IMR-90 (cell line): Measurements from ENCODE around the gene CMTM8. TPM values are rescaled to one million over a fixed set of nuclear protein-coding genes. Genes with fewer than 3 reads are reported as not detected.
"Not testable (repeated sequence)": the region's sequence is repeated elsewhere in the genome, so short reads cannot be mapped to it uniquely, and the experiment has no call there.

Experiments used
- ATAC-seq: fragments of 200-7000 bp; cut with Tn5 transposase; 2 replicates; pipeline ENCODE4 v1.9.1; 2020; ENCODE audit warnings: low read depth, mild to moderate bottlenecking, moderate library complexity
- BruUV-seq: library from RNA; stranded (reverse); fragments of 400-500 nt; replicated peaks from 2 replicates; lab custom pipeline; 2021; lab: Mats Ljungman, UMichigan
- CTCF ChIA-PET: fragments of 300-600 bp; formaldehyde crosslinking; extraction: SDS; loops from one replicate; lab custom pipeline; 2021; ENCODE audit warnings: antibody characterized with exemption; lab: Yijun Ruan, JAX
- POLR2A ChIA-PET: fragments of 300-600 bp; sonication (Branson Sonifier 250); formaldehyde crosslinking; loops from one replicate; lab custom pipeline; 2022; ENCODE audit warnings: antibody characterized with exemption; ENCODE audit not compliant: unreplicated experiment; lab: Charles Lee
- DNase-seq: peaks from one replicate; pipeline ENCODE4 v3.0.0; 2013
- H2AFZ ChIP-seq: replicated peaks from 2 replicates; pipeline ENCODE3; 2013; ENCODE audit warnings: low read length, mild to moderate bottlenecking; ENCODE audit not compliant: poor library complexity
- H2AK5ac ChIP-seq: 2 replicates; pipeline ENCODE4 v1.6.1; 2013; ENCODE audit warnings: low read depth, low read length, inconsistent platforms
- H2AK9ac ChIP-seq: replicated peaks from 2 replicates; pipeline ENCODE3; 2013; ENCODE audit warnings: mild to moderate bottlenecking, low read depth, low read length, moderate library complexity; ENCODE audit not compliant: poor library complexity
- H2BK120ac ChIP-seq: 2 replicates; pipeline ENCODE4 v1.6.1; 2013; ENCODE audit warnings: low read depth, low read length, inconsistent platforms
- H2BK15ac ChIP-seq: 3 replicates; pipeline ENCODE4 v1.6.1; 2013; ENCODE audit warnings: low read depth, low read length, inconsistent platforms
- H2BK20ac ChIP-seq: 2 replicates; pipeline ENCODE4 v1.6.1; 2013; ENCODE audit warnings: low read depth, mild to moderate bottlenecking, inconsistent platforms, low read length, moderate library complexity
- H2BK5ac ChIP-seq: 2 replicates; pipeline ENCODE4 v1.6.1; 2013; ENCODE audit warnings: mild to moderate bottlenecking, low read depth, low read length, inconsistent platforms; ENCODE audit not compliant: poor library complexity, severe bottlenecking
- H3K14ac ChIP-seq: replicated peaks from 2 replicates; pipeline ENCODE4 v1.6.1; 2013; ENCODE audit warnings: low read depth, low read length, inconsistent platforms
- H3K18ac ChIP-seq: 2 replicates; pipeline ENCODE4 v1.6.1; 2013; ENCODE audit warnings: low read depth, low read length, control low read depth
- H3K23ac ChIP-seq: 2 replicates; pipeline ENCODE4 v1.6.1; 2013; ENCODE audit warnings: low read depth, low read length, inconsistent platforms
- H3K27ac ChIP-seq: 2 replicates; pipeline ENCODE4 v1.5.1; 2013; ENCODE audit warnings: mild to moderate bottlenecking, control low read depth, low read length; ENCODE audit not compliant: insufficient read depth
- H3K27me3 ChIP-seq: 2 replicates; pipeline ENCODE4 v1.6.1; 2013; ENCODE audit warnings: low read length; ENCODE audit not compliant: control insufficient read depth, insufficient read depth
- H3K36me3 ChIP-seq: 2 replicates; pipeline ENCODE4 v1.6.1; 2013; ENCODE audit warnings: low read length, mixed read lengths; ENCODE audit not compliant: control insufficient read depth, insufficient read depth
- H3K4ac ChIP-seq: 2 replicates; pipeline ENCODE4 v1.6.1; 2013; ENCODE audit warnings: low read depth, low read length, inconsistent platforms
- H3K4me1 ChIP-seq: 2 replicates; pipeline ENCODE4 v1.6.1; 2013; ENCODE audit warnings: low read length, mixed read lengths; ENCODE audit not compliant: control insufficient read depth, insufficient read depth
- H3K4me2 ChIP-seq: 2 replicates; pipeline ENCODE4 v1.6.1; 2013; ENCODE audit warnings: low read depth, mild to moderate bottlenecking, control low read depth, low read length, moderate library complexity
- H3K4me3 ChIP-seq: 2 replicates; pipeline ENCODE4 v1.5.1; 2013; ENCODE audit warnings: low read depth, mild to moderate bottlenecking, control low read depth, low read length, moderate library complexity; ENCODE audit not compliant: insufficient read depth
- H3K56ac ChIP-seq: 2 replicates; pipeline ENCODE4 v1.6.1; 2013; ENCODE audit warnings: low read length, inconsistent platforms; ENCODE audit not compliant: insufficient read depth; ENCODE audit errors: extremely low read depth
- H3K79me1 ChIP-seq, 2 experiments: 2 replicates each; pipeline ENCODE4 v1.6.1; 2013; ENCODE audit warnings: low read length in 2 of 2, inconsistent platforms in 1 of 2, low read depth in 1 of 2
- H3K9ac ChIP-seq: 2 replicates; pipeline ENCODE4 v1.6.1; 2013; ENCODE audit warnings: low read depth, low read length, control low read depth
- H3K9me1 ChIP-seq: 2 replicates; pipeline ENCODE4 v1.6.1; 2013; ENCODE audit warnings: low read length, inconsistent platforms; ENCODE audit not compliant: insufficient read depth
- H3K9me3 ChIP-seq: 2 replicates; pipeline ENCODE4 v1.6.1; 2013; ENCODE audit warnings: low read length; ENCODE audit not compliant: control insufficient read depth, insufficient read depth
- H4K20me1 ChIP-seq: 2 replicates; pipeline ENCODE4 v1.6.1; 2013; ENCODE audit warnings: low read length, inconsistent platforms; ENCODE audit not compliant: insufficient read depth
- H4K5ac ChIP-seq: 2 replicates; pipeline ENCODE4 v1.6.1; 2013; ENCODE audit warnings: mild to moderate bottlenecking, low read depth, low read length, control low read depth
- H4K8ac ChIP-seq, 2 experiments: 2 replicates each; pipeline ENCODE4 v1.6.1; 2013; ENCODE audit warnings: low read depth in 2 of 2, low read length in 2 of 2, control low read depth in 1 of 2, inconsistent platforms in 1 of 2
- H4K91ac ChIP-seq: 2 replicates; pipeline ENCODE4 v1.6.1; 2013; ENCODE audit warnings: low read depth, low read length, inconsistent platforms; ENCODE audit not compliant: insufficient read depth
- BHLHE40 ChIP-seq: fragments of 150-350 bp; IDR thresholded peaks from 2 replicates; pipeline ENCODE4 v1.6.1; 2016; ENCODE audit warnings: mild to moderate bottlenecking, low read depth, low read length
- CEBPB ChIP-seq: IDR thresholded peaks from 2 replicates; pipeline ENCODE4 v1.6.1; 2012; ENCODE audit warnings: low read depth, low read length, improper control_type of control experiment
- CHD1 ChIP-seq: IDR thresholded peaks from 2 replicates; pipeline ENCODE4 v1.6.1; 2012; ENCODE audit warnings: low read depth, low read length, improper control_type of control experiment
- RFX5 ChIP-seq: IDR thresholded peaks from 2 replicates; pipeline ENCODE4 v1.8.0; 2012; ENCODE audit warnings: low read depth, mild to moderate bottlenecking, low read length, moderate library complexity
- WGBS, 2 experiments: methylation state at CpG; one replicate each; pipeline versions ENCODE4 v1.1.5 to v1.1.7; 2013; ENCODE audit warnings: missing lambda C conversion rate in 2 of 2; ENCODE audit not compliant: insufficient read length in 1 of 2; ENCODE audit errors: extremely low coverage in 2 of 2; 5-methylcytosine and 5-hydroxymethylcytosine counted together
- dilution Hi-C: fragments of 300-500 bp; cut with HindIII; formaldehyde crosslinking; loops from one replicate; pipeline ENCODE4 v1.14.3; 2018; ENCODE audit warnings: low sequenced_read_pairs; ENCODE audit not compliant: unreplicated experiment
- in situ Hi-C: fragments of 300-500 bp; cut with MboI; formaldehyde crosslinking; loops from 3 replicates; pipeline ENCODE4 v1.14.3; 2019; ENCODE audit warnings: low sequenced_read_pairs, inconsistent platforms, mixed read lengths
- intact Hi-C: fragments of 100-400 bp; cut with micrococcal nuclease; formaldehyde crosslinking; loops from 2 replicates; pipeline ENCODE4 v1.10.0; 2022
- polyA plus RNA-seq, 3 experiments: library from polyadenylated mRNA; depleted of rRNA; stranded (reverse); fragments of >200 nt; gene quantifications; 2 replicates each; pipeline ENCODE4 v1.2.3, GENCODE V29; 2012; ENCODE audit warnings: low replicate concordance in 1 of 3
- total RNA-seq: library from RNA; depleted of rRNA; stranded (reverse); fragments of >200 nt; gene quantifications from 2 replicates; pipeline ENCODE4 v1.2.3, GENCODE V29; 2012
- TF ChIP-seq, protein P1 (sequence below): fragments of 150-350 bp; IDR thresholded peaks from 2 replicates; pipeline ENCODE4 v1.6.1; 2016; ENCODE audit warnings: low read depth, mild to moderate bottlenecking, low read length, moderate library complexity, borderline replicate concordance

Gene CMTM8
- total and polyA plus RNA-seq, 2 of the 4 experiments (the other 2 are of a cell fraction), result 0.15 TPM; not detected in 1

DNA sequence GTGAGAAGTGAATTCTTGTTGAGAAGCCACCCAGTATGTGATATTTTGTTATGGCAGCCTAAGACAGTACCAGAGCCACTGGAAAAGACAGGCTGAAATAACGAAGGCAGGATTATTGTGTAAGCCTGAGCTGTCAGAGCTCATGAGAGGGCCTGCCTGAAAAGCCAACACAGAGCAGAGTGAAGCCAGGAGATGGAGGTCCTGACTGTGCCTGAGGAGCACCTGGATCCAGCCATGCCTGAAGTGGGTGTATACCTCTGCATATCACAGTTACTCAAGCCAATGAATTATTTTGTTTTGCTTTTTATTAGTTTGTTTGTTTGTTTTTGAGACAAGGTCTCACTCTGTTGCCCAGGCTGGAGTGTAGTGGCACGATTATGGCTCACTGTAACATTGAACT, 149.0 kb downstream of the CMTM8 start:
- H2BK120ac ChIP-seq, result no peak overlapping the region
- no peaks in the 10 kb centered on the region for H3K4me1 ChIP-seq
- in situ Hi-C loops (loop anchor here (25.0 kb wide), 1 partner anchor 275 kb away; no protein-coding TSS in a partner anchor), intact Hi-C loops (no loop called here), dilution Hi-C loops (no loop called here)
- no peak overlapping the region for H3K14ac ChIP-seq
- H3K9me1 ChIP-seq, result no peaks in the 10 kb centered on the region
- no peak overlapping the region for H3K9ac ChIP-seq
- H2BK20ac ChIP-seq, result no peak overlapping the region
- H3K56ac ChIP-seq, result no peak overlapping the region
- no TSS peak for BruUV-seq
- no peak for ATAC-seq
- no peak overlapping the region for H3K27ac ChIP-seq
- no peak overlapping the region for H2AFZ ChIP-seq
- no peak overlapping the region for H2BK15ac ChIP-seq
- no peak overlapping the region for H3K4ac ChIP-seq
- no peak overlapping the region for H3K23ac ChIP-seq
- no peak overlapping the region for H4K5ac ChIP-seq
- no peaks in the 10 kb centered on the region for H4K20me1 ChIP-seq
- no peak overlapping the region for H2BK5ac ChIP-seq
- no peaks in the 10 kb centered on the region for H3K36me3 ChIP-seq
- no peak overlapping the region for H2AK9ac ChIP-seq
- H3K9me3 ChIP-seq, result peaks cover 4% of the 10 kb centered on the region
- H3K18ac ChIP-seq, result no peak overlapping the region
- POLR2A ChIA-PET, result no interaction called here
- H3K4me2 ChIP-seq, result no peak overlapping the region
- H3K79me1 ChIP-seq, result peaks cover 2 to 8% of the 10 kb centered on the region in 2 experiments; a peak in 3 of 4 replicates
- CTCF ChIA-PET, result interaction anchor here (1.1 kb wide), 1 partner anchor 13 kb away, joined by 3 read pairs; no protein-coding TSS in a partner anchor
- no peak overlapping the region for H4K8ac ChIP-seq
- H2AK5ac ChIP-seq, result no peak overlapping the region
- DNase-seq, result no peak
- peaks cover 18% of the 10 kb centered on the region for H3K27me3 ChIP-seq
- 80% methylated on average over 1 of the region's 2 CpGs; no CpG with 5 or more reads in 1 of the 2 experiments for WGBS, 2 experiments
- H3K4me3 ChIP-seq, result no peak overlapping the region
- no peak overlapping the region for H4K91ac ChIP-seq
- TF ChIP-seq BHLHE40, result no peak
- no peak for TF ChIP-seq CHD1
- no peak for TF ChIP-seq RFX5
- TF ChIP-seq, protein P1, sequence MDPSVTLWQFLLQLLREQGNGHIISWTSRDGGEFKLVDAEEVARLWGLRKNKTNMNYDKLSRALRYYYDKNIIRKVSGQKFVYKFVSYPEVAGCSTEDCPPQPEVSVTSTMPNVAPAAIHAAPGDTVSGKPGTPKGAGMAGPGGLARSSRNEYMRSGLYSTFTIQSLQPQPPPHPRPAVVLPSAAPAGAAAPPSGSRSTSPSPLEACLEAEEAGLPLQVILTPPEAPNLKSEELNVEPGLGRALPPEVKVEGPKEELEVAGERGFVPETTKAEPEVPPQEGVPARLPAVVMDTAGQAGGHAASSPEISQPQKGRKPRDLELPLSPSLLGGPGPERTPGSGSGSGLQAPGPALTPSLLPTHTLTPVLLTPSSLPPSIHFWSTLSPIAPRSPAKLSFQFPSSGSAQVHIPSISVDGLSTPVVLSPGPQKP, result no peak
- no peak for TF ChIP-seq CEBPB

DNA sequence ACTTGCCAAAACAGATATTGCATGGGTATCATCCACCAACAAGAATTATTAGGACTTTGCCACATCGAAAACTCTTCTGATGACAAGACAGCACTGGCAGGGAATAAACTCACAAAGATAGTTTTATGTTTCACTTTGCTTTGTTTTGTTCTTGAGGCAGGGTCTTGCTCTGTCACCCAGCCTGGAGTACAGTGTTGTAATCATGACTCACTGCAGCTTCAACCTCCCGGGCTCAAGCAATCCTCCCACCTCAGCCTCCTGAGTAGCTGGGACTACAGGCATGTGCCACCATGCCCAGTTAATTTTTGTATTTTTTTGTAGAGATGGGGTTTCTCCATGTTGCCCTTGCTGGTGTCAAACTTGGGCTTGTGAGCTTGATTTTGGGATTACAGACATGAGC, 151.1 kb downstream of the CMTM8 start:
- H2BK15ac ChIP-seq, POLR2A ChIA-PET, H2BK120ac ChIP-seq, H3K4me2 ChIP-seq, H3K27ac ChIP-seq, H3K4me3 ChIP-seq, H3K27me3 ChIP-seq, H3K4ac ChIP-seq, H2BK5ac ChIP-seq, H2BK20ac ChIP-seq, H2AK9ac ChIP-seq, H4K91ac ChIP-seq, H4K20me1 ChIP-seq, H3K9me1 ChIP-seq, H3K23ac ChIP-seq, dilution Hi-C loops, H2AFZ ChIP-seq, H3K9me3 ChIP-seq, H4K5ac ChIP-seq, BruUV-seq, DNase-seq, H3K36me3 ChIP-seq, H2AK5ac ChIP-seq, H3K14ac ChIP-seq, H3K56ac ChIP-seq, H4K8ac ChIP-seq, ATAC-seq, H3K9ac ChIP-seq, H3K4me1 ChIP-seq, H3K18ac ChIP-seq, intact Hi-C loops: not testable (repeated sequence)
- in situ Hi-C loops, result loop anchor here (25.0 kb wide), 1 partner anchor 273 kb away; no protein-coding TSS in a partner anchor
- no CpG with 5 or more reads among the region's 2 CpGs for WGBS, 2 experiments
- CTCF ChIA-PET, result interaction anchor here (0.6 kb wide), 2 partner anchors 39 to 81 kb away, joined by 3 to 5 read pairs; no protein-coding TSS in a partner anchor
- peaks cover 14 to 28% of the 10 kb centered on the region in 2 experiments for H3K79me1 ChIP-seq
